ENCODE data around the gene ZNF654. TPM values are rescaled to one million over a fixed set of nuclear protein-coding genes. Genes with fewer than 3 reads are reported as not detected.
"Not testable (repeated sequence)": the region's sequence is repeated elsewhere in the genome, so short reads cannot be mapped to it uniquely, and the experiment has no call there.

ZNF654 gene
- total RNA-seq, 1 donor from 2014 or later = 16.7 TPM

DNA sequence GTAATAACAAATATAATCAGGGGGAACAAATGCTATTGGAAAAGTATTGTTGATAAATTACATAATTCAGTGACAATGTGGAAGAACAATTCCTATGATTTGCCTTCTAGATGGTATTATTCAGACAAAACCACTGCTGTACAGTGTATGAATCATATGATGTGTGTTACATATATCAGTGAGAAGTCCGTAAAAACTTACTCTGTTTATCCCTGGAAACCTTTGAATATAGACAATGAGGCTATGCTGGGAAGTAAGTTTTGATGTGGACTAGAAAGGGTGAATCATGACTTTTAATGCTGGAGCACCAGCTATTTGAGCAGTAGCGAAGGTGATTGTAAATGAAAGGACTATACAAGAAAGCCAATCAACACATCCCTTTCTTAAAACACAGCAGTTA is 108.6 kb downstream of the ZNF654 start:
- TF ChIP-seq CTCF (IDR thresholded peaks at IDR 0.05) (no peak), POLR2A (IDR thresholded peaks at IDR 0.05) (no peak), POLR2AphosphoS5 (IDR thresholded peaks at IDR 0.05; ENCODE audit: insufficient read depth in 1 of 2, low read depth in 1 of 2) (no peak)
- no peak for DNase-seq (ENCODE audit: extremely low spot score in 2 of 2)
- Histone ChIP-seq H3K4me1 (no peaks in the 10 kb centered on the region), H3K36me3 (no peaks in the 10 kb centered on the region), H3K27ac (no peak overlapping the region), H3K9me3 (no peaks in the 10 kb centered on the region), H3K4me3 (no peak overlapping the region), H3K27me3 (no peaks in the 10 kb centered on the region)
- intact Hi-C loops (cut with DNase I) = no loop called here

- Histone ChIP-seq H3K4me3 (no peak overlapping the region), H3K9me3 (no peaks in the 10 kb centered on the region), H3K27ac (no peak overlapping the region), H3K27me3 (no peaks in the 10 kb centered on the region), H3K36me3 (no peaks in the 10 kb centered on the region), H3K4me1 (no peaks in the 10 kb centered on the region)
- no peak for DNase-seq (ENCODE audit: extremely low spot score in 2 of 2)
- TF ChIP-seq POLR2A (IDR thresholded peaks at IDR 0.05) (no peak), POLR2AphosphoS5 (IDR thresholded peaks at IDR 0.05; ENCODE audit: insufficient read depth in 1 of 2, low read depth in 1 of 2) (no peak), CTCF (IDR thresholded peaks at IDR 0.05) (no peak)
- intact Hi-C loops (cut with DNase I) = no loop called here
Measured at GRCh38 chr3:88168171-88168570, 109.1 kb downstream of the ZNF654 start.

GRCh38 chr3:88180398-88180999 is 121.4 kb downstream of the ZNF654 start:
- H3K9me3 ChIP-seq = no peaks in the 10 kb centered on the region
- no peaks in the 10 kb centered on the region for H3K27me3 ChIP-seq
- no peak for DNase-seq (ENCODE audit: extremely low spot score in 2 of 2)
- no peaks in the 10 kb centered on the region for H3K36me3 ChIP-seq
- H3K4me3 ChIP-seq = no peak overlapping the region
- intact Hi-C loops (cut with DNase I) = no loop called here
- H3K4me1 ChIP-seq = no peaks in the 10 kb centered on the region
- TF ChIP-seq CTCF (IDR thresholded peaks at IDR 0.05) = no peak
- H3K27ac ChIP-seq = no peak overlapping the region

DNA sequence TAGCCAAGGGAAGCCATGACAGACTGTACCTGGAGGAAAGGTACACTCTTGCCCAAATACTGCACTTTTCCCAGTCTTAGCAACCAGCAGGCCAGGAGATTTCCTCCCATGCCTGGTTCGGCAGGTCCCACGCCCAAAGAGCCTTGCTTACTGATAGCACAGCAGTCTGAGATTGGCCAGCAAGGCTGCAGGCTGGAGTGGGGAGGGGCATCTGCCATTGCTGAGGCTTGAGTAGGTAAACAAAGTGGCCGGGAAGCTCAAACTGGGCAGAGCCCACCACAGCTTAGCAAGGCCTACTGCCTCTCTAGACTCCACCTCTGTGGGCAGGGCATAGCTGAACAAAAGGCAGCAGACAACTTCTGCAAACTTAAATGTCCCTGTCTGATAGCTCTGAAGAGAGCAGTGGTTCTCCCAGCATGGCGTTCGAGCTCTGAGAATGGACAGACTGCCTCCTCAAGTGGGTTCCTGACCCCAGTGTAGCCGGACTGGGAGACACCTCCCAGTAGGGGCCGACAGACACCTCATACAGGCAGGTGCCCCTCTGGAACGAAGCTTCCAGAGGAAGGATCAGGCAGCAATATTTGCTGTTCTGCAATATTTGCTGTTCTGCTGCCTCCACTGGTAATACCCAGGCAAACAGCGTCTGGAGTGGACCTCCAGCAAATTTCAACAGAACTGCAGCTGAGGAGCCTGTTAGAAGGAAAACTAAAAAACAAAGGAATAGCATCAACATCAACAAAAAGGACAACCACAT is 123.3 kb downstream of the ZNF654 start:
- H3K27me3 ChIP-seq; intact Hi-C loops (cut with DNase I): not testable (repeated sequence)

DNA sequence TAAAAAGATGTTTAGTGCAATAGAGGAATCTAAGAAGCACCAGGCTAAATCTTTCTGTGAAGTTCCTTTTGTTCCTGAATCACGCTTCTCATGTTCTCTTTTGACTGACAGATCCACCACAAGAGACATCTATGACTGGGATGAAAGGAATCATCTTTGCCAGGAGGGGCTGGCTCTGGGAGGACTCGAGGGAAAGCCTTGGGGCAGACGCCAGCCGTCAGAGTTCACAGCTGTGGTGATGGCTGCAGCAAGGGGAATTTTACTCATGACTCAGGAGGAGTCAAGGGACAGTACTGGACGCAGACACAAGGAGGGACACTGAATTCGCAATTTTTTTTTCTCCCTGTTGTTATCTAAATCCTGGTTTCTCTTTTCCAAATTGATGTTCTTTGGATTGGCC is 129.4 kb downstream of the ZNF654 start:
- Histone ChIP-seq H3K27me3 (no peaks in the 10 kb centered on the region), H3K4me1 (no peaks in the 10 kb centered on the region), H3K27ac (no peak overlapping the region), H3K4me3 (no peak overlapping the region), H3K9me3 (no peaks in the 10 kb centered on the region), H3K36me3 (no peaks in the 10 kb centered on the region)
- DNase-seq (ENCODE audit: extremely low spot score in 2 of 2) = no peak
- intact Hi-C loops (cut with DNase I) = no loop called here
- TF ChIP-seq POLR2A (IDR thresholded peaks at IDR 0.05) (no peak), CTCF (IDR thresholded peaks at IDR 0.05) (no peak), POLR2AphosphoS5 (IDR thresholded peaks at IDR 0.05; ENCODE audit: insufficient read depth in 1 of 2, low read depth in 1 of 2) (no peak)

More for the DNA sequence above, 123.3 kb downstream of the ZNF654 start:
- H3K4me3 ChIP-seq; DNase-seq (ENCODE audit: extremely low spot score in 2 of 2); H3K4me1 ChIP-seq; H3K36me3 ChIP-seq; H3K27ac ChIP-seq; H3K9me3 ChIP-seq: not testable (repeated sequence)
